Fibroblast of the conjunctiva (primary cell): ENCODE results near the gene ARHGDIB.

Experiments used
- DNase-seq: peaks from one replicate; pipeline ENCODE4 v3.0.0-alpha.2; 2010; ENCODE audit warnings: low read depth

ARHGDIB gene

DNA sequence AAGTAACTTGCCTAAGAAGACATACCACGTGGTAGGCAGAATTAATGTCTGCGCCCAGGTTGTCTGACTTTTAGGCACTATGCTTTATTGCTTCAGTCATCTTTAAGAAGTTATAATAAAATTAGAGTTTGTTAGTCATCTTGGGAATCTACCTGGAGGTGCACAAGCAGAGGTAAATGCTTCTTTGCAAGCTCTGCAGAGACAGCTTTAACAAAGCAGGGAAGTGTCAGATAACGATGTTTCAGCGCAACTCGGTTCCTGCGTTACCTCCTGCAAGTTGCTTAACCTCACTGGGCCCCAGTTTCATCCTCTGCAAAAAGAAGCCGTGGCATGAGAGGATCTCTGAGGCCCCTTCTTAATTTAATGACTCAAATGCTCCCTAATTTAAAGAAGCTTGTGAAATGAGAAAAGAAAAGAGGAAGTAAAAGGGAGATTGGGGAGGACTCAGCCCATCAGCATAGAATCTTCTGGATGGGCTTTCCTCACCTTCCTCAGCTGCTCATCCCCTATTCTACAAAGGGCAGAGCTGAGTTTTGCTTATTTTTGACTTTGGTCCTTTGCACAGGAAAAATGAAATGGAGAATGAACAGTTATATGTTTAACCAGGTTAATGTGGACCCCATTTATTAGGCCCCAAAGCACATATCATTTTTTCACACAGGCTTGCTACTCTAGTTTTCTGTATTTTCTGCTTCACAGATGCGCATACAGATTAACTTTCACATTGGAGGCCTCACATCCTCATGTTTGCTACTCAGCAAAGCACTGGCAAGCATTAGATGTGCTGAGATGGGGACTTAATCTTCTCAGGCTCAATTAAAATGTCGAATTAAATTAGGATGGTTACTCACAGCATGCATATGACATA lies 5.1 kb downstream of the ARHGDIB start:
- no peak for DNase-seq

DNA sequence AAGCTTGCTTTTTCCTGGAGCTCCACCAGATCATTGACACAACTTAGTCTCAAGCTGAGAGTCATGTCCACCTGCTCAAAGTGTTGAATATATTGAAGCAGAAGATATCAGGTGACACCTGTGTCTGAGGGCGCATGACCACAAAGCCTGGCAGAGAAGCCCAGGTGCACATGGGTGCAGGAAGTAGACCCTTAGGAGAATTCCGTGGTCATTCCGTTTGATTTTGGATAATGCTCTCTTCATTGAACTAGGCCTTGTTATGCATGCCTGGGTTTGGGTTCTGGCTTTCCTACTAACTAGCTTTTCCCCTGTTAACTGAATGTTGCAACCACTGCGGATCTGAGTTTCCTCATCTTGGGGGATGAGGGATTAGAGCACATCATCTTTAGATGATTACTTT lies 7.1 kb downstream of the ARHGDIB start:
- no peak for DNase-seq

DNA sequence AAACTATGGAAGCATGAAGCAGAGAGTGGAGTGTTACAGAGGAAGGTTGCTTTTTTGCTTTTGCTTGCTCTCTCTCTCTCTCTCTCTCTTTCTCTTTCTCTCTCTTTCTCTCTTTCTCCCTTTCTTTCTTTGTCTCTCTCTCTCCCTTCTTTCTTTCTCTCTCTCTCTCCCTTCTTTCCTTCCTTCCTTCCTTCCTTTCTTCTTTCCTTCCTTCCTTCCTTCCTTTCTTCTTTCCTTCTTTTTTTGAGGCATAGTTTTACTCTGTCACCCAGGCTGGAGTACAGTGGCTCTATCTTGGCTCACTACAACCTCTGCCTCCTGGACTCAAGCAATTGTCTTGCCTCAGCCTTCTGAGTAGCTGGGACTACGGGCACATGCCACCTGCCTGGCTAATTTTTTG lies 7.6 kb downstream of the ARHGDIB start:
- no peak for DNase-seq

DNA sequence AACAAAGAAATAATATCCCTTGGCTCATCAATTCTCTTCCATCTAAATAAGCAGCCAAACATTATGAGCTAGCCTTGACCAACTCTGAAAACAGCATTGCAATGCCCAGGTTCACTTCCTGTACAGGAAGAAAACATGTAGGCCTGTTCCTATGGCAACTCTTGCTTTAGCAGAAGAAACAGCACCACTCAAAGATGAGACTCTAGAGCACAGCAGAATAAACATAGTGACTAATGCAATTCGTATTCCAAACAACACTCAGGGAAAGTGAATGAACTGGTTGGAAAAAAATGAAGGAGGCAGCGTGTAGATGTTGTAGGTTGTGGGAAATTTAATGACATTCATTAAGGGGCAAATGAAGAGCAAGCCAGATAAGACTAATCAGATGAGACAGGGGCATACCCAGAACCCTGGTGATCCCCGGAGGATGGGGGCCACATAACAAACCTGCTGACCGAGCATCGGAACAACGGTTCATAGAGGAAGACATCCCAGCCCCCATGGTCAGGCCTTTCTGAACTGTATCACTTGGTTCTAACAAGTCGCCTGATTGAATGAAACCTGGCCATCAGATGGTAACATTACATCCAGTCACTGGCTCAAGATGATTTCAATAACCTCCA lies 9.0 kb downstream of the ARHGDIB start:
- peak; percentile 84 for DNase-seq

DNA sequence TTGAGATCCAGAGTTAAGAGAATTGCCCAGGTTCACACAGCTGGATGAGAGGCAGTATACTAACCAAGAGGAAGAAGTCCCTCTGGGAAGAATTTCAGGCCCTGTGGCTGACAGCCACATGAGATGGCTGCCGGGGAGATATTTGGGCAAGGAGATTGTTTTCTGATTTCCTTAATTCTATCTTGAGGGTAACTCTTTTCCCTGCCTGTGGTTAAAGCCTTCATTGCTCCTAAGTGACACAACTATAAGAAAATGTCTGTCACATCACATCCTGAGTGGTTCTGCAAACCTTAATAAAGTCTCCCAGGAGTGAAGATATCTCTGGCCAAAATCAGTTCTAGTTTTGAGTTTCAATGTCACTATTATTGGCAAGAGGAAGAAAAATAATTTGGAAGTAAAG lies 9.6 kb downstream of the ARHGDIB start:
- no peak for DNase-seq

DNA sequence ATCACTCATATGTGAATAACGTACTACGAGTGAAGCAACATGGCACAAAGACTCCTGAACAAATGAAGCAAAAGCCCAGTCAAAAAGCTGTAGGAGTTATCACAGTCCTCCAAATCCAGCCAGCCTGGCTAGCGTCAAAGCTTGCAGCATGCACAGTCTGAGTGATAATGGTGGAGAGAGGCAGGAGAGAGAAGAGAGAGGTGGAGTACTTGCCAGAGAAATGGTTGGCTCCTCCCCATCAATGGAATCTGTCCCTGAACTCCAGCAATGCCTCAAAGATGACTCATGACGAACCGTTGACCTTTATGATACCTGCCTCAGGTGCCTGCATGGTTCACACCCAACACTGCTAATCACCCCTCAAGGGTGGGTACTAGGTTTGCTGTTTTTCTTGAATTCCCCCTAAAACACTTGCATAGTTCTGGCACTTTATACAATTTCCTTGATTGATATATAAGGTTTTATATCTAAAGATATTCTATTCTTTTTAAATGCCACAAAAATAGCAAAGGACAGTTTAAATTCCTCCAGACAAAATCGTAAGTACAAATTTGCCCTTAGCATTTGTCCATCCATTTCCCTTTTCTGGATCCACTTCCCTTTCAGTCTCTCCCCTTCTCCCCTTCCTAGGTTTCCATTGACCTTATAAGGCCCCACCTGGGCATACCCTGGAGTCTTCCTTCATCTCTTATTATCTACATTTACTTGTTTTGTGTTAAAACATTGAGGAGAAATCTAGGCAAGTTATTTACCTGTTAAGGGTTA lies 10.2 kb downstream of the ARHGDIB start:
- no peak for DNase-seq

DNA sequence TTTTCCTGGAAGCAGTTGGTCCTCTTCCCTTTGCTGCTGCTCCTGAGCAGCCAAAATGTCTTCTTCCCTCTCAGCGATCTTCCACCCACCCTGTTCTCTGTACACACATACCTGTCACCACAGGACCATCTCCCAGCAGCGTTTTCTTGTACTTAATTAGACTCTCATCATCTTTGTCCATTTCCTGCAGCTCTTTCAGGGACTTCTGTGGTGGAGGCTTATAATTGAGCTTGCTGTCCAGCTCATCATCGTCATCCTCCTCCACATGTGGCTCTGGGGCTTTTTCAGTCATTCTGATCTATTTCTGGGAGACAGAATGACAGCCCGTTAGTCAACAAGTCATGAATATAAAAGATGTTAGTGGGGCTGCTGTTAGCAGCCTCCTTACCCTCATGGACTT lies 11.0 kb downstream of the ARHGDIB start:
- DNase-seq, result no peak

DNA sequence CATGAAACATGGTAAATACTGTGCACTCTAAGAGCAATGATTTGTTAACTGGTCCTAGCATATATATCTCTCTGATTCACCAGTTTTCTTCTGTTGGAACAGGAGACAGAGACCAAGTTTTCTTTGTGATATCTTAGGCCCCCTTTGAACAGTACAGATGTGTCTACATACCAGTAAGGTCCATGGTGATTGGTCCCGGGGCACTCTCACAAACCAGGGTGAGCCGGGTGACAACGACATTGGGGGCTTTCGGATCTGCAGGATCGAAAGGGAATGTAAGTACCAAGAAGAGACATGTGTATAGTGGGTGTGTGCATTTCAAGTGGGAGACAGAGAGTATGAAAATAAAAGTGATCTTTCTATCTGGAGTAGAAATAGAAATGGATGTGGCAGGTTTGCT lies 11.8 kb downstream of the ARHGDIB start:
- no peak for DNase-seq

DNA sequence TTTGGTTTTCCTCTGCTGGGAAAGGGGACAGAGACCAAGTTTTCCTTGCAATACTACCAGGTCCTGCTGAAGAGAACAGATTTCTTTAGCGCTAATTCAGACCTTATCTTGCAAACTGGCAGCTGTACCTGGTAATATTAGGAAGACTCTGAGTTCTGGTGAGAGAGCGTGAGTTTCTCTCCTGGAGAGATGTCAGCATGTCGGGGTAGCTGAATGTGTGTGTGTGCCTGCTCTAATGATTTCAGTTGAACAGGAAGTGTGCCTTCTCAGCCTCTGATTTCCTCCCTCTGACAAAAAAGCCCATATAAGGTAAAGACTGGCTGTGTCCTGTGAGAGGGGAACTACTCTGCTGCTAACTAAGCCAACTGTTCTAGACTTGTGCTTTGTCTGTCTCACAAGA lies 12.7 kb downstream of the ARHGDIB start:
- peak; percentile 33 for DNase-seq

DNA sequence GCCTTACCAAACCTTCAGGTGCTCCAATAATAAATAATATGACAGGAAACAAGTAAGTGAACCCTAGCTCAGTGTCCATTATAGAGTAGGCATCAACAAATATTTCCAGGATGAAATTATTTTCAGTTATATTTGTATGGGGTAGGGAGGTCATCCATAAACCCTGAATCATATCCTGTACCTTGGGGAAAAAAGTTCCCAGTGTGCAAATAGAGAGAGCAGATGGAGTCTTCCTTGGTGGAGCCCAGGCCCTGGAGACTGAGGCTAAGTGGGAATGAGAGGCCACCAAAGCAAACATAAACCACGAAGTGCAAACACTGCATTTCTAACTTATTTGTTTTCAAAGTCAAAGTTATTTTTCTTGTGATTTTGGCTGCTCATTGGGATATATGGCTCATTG lies 14.5 kb downstream of the ARHGDIB start:
- no peak for DNase-seq

DNA sequence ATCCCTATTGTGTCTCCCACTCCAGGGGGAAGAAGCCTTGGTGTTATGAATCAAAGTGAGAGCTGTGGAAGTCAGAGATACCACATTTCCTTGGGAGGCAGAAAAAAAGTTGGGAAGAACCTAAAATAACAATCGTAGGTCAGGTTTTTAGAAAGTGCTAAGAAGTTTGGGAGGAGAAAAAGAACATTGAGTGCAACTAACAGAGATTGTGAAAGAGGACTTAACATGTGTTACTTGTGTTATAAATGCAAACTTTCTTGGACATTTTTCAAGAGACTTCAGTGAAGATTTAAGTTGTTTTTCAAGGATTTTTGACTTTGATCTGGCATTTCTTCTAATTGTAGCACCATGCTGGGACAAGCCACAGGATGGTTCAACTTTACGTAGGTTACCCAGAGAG lies 15.2 kb downstream of the ARHGDIB start:
- DNase-seq, result peak; percentile 30

DNA sequence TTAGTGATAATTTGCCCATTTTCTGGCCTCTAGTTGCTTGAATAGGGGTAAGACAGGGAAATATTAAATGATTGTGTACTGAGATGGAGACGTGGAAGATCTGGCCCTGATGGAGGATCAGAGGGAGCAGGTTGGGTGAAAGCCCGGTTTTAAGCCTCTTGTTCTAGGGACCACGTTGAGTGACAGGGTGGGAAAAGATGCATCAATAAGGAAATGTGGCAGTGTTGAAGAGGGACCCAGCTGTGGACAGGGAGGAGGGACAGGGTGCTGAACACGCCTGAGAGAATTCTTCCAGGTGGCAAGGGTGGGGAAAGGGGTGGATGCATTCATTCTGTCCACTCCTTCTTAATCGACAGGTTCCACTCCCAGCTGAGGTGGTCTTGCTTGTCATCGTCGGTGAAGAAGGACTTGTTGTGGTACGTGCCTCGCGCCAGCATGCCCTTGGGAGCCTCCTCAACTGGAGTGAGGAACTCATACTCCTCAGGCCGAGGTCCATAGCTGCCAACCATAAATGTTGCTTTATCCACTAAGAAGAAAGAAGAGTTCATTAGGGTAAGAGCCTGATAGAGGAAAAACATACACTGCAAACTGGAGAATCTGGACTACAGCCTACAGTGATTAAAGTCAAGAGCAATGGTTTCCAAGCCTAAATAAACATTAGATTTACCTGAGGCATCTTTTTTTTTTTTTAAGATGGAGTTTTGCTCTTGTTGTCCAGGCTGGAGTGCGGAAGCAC lies 19.0 kb downstream of the ARHGDIB start:
- DNase-seq, result no peak

DNA sequence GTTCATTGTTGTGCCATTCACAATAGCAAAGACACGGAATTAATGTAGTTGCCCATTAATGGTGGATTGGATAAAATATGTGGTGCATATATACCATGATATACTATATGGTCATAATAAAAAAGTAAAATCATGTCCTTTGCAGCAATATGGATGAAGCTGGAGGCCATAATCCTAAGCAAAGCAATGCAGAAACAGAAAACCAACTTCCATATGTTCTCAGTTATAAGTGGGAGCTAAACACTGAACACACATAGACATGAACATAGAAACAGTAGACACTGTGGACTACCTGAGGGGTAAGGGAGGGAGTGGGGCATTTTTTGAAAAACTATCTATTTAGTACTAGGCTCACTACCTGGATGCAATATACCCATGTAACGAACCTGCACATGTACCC lies 20.0 kb downstream of the ARHGDIB start:
- no peak for DNase-seq

DNA sequence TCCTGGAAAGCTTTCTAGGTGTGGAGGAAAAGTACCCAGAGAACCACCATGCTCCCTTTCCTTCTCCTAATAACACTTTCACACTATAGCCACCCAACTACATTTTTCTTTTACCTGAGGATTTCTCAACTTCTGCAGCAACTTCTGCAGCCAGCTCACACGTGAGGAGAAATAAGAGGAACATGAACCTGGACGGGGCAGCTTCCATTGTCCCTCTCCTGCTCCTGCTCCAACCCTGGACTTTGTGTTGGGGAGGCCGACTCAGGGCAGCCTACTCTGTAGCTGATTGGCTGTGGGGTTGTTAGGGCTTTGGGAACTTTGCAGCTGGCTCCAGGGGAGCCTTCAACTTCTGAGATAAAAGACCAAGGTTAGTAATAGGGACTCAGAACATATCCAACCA lies 23.1 kb downstream of the ARHGDIB start, which contains the start of gene ERP27:
TSS of gene ERP27 (minus strand) at position 237 of the 400 bp plus-strand sequence. CDS start at position 208, 29 bp downstream.
- DNase-seq, result no peak

DNA sequence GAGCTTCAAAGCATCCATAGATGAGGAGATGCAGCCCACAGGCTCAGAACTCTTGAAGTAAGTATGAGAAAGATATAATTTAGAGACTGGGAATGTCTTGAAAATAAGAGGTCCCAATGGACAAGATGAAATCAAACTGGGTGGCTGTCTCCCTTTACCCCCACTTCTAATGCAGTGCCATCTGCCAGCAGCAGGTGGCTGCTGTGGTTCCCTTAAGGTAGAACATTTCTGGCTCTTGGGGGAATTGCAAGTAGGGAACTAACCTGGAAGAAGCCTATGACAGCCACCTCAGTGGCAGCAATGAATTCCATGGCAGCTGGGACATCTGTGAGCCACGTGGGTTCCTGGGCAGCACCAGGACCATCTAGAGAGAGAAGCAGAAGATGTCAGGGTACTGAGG lies 23.7 kb downstream of the ARHGDIB start:
- DNase-seq, result no peak

DNA sequence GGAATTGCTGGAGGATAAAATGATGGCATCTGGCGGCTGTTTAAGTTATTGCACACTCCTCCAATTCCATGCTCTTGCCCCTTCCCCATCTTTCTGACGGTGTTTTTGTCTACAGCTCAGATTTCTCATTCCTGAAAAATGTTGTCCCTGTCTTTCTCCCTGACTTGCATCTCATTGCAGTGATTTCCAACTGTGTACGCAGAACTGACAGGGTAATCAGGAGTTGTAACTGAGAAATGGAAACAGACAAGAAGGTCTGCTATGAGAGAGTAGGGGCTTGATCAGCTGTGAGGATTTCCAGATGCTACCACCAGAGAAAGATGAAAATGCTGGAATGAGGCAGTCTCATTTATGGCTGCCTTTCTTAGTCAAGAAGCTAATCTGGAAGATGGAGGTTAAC lies 24.4 kb downstream of the ARHGDIB start:
- no peak for DNase-seq

DNA sequence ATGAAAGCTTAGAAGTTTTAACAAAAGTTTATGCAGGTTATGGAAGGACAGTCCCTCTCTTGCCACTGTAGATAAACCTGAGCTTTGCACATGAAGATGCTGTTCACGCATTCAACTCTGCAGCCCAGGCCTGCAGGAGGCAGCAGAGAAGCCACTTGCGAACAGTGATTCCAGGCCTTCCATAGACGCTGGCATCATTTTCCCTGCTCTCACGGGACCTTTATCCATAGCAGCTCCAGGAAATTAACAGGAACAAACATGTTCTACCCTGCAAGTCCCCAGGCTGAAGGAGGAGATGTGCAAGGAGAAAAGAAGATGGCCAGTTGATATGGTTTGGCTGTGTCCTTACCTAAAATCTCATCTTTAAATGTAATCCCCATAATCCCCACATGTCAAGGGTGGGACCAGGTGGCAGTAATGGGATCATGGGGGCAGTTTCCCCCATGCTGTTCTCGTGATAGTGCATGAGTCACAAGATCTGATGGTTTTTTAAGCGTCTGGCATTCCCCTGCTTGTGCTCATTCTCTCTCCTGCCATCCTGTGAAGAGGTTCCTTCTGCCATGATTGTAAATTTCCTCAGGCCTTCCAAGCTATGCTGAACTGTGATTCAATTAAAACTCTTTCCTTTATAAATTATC lies 25.1 kb downstream of the ARHGDIB start:
- DNase-seq, result no peak

DNA sequence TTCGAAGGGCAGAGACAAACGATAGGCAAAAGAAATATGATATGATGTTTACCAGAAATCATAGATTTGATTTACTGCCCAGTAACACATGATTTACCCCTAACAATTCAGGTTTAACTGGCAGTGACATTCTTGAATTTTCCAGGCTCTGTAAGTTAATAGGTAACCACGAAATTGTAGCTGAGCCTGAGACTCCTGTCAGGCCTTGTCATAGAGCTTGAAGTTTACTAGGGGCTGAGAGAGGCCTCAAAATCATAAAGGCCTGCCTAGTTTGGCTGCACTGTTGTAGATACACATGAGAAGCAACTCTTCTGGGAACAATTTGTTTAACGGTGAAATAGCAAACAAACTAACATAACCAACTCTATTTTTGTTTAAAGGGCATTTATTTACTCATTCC lies 26.4 kb downstream of the ARHGDIB start:
- DNase-seq, result no peak

DNA sequence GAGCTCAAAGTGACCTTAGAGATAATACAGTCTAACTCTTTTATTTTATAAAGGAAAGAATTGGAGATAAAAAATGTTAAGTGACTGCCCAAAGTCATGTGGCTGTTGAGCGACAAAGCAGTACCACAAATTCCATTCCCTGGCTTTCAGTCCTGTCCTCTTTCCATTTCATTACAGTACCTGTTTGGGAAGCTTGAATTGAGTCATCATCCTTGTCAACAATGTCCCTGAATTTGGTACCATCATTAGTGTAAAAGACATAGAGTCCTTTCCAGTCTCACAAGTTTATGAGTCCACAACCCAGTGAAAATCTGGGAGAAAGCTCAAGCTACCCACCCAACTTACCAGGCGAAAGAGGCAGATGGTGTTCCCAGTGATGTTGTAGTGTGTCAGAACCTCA lies 26.9 kb downstream of the ARHGDIB start:
- DNase-seq, result no peak

DNA sequence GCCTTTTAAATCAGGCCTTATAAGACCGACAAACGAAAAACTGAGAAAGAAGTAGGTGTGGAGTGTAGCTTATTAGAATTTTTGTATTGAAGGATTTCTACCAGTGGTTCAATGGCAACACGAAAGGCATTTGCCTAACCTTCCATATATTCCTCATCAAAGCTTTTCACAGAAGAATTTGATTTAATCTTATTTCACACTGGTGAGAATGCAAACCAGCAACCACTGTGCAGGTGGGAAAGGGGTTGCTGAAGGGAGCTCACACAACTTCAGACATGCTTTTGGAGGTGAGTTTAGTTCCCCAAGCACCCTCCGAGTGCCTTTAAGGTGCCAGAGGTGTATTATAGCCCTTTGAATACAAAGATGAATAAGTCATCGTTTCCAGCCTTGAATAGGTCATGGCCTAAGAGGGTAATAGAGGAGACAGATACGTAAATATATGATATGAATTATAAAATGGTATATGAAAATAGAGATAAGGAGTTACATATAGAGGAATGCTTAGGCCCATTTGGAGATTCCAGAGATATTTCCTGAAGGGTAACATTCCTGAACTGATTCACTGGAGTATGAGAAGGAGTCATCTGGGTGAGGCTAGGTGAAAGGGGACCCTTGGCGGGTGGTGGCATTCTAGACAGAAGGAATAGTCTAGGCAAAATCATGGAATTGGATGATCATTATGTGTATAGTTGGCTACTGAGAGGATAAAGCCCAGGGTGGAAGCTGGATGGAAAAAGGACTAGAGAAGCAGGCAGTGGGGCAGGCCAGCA lies 29.4 kb downstream of the ARHGDIB start:
- DNase-seq, result no peak

DNA sequence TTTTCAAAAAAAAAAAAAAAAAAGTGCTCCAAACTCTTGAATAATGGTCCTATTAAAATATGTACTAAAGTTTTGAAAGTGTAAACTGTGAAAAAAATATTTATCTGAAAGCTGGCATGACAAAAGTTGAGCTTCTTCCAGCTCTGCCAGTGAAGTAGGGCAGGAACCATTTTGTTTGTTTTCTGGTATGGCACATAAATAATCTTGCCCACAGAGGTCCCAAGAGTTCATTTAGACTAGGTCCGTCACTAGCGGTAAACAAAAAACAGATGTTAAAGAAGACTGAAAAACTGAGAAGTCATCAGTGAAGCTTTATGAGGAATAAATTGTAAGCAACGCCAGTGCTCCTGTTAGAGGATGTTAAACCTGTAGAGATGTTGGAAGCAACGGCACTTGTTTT lies 30.0 kb downstream of the ARHGDIB start:
- DNase-seq, result no peak
